22Rv1 (cell line): ENCODE data around the gene COL6A3.

Experiments
- H3K27ac ChIP-seq: fragments of 450-650 bp; 2 replicates; pipeline ENCODE4 v1.5.1; 2017
- CTCF ChIP-seq: fragments of 450-650 bp; IDR thresholded peaks from 2 replicates; pipeline ENCODE4 v1.5.1; 2017; ENCODE audit warnings: mild to moderate bottlenecking
- ZFX ChIP-seq: fragments of 450-650 bp; IDR thresholded peaks from 2 replicates; pipeline ENCODE4 v1.6.1; 2017; ENCODE audit warnings: antibody characterized with exemption, borderline replicate concordance

COL6A3 gene

GRCh38 chr2:237323656-237324055 lies 90.3 kb downstream of the COL6A3 start:
- no peak overlapping the region for H3K27ac ChIP-seq

GRCh38 chr2:237322564-237322963 lies 91.4 kb downstream of the COL6A3 start:
- TF ChIP-seq CTCF = peak; percentile 21; the same call in 1 of the 2 replicates
- TF ChIP-seq ZFX = no peak
- H3K27ac ChIP-seq = no peak overlapping the region

More at GRCh38 chr2:237323656-237324055, 90.3 kb downstream of the COL6A3 start:
- TF ChIP-seq CTCF (no peak), ZFX (no peak)

DNA sequence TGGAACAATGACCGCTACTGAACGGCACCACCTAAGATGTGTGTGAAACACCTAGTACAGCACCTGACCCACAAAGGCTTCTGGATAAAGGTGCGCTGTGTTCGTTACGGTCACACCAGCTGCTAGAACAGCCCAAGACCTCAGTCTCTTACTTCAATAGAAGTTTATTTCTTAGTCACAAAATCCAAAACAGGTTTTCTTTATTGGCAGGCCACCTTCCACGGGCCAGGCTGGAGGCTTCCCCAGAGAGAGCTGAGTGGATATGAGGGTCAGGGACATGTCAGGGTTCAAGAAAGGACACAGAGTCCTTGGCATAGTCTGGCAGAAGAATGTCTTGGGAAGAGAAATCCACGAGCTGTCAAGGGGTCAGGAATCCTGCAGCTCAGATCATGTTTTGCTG lies 92.2 kb downstream of the COL6A3 start:
- H3K27ac ChIP-seq = no peak overlapping the region
- no peak for TF ChIP-seq CTCF
- no peak for TF ChIP-seq ZFX

- H3K27ac ChIP-seq = no peak overlapping the region
- TF ChIP-seq ZFX (no peak), CTCF (no peak)
These were observed 93.0 kb downstream of the COL6A3 start for GRCh38 chr2:237320801-237321560.

- TF ChIP-seq CTCF = no peak
- TF ChIP-seq ZFX = no peak
- no peak overlapping the region for H3K27ac ChIP-seq
These were observed 94.1 kb downstream of the COL6A3 start for GRCh38 chr2:237319887-237320286.

DNA sequence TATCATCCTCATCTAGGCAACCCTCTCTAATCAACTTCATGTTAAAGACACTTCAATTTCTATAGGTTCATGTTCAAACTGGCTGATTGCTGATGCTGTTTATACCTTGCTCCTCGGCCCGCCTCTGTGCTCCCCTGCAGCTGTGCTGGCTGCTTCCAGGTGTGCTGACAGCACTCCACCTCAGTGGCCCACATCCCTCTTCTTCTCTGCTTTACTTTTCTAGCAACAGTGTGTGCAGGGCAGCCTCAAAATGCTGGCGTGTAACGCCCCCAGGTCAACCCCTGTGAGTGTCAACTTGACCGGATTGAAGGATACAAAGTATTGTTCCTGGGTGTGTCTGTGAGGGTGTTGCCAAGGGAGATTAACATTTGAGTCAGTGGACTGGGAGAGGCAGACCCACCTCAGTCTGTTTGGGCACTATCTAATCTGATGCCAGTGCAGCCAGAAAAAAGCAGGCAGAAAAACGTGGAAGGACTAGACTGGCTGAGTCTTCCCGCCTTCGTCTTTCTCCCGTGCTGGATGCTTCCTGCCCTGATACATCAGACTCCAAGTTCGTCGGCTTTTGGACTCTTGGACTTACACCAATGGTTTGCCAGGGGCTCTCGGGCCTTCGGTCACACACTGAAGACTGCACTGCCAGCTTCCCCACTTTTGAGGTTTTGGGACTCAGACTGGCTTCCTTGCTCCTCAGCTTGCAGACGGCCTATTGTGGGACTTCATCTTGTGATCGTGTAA lies 94.7 kb downstream of the COL6A3 start:
- TF ChIP-seq ZFX (no peak), CTCF (no peak)

GRCh38 chr2:237316339-237316738 lies 97.6 kb downstream of the COL6A3 start:
- no peak for TF ChIP-seq ZFX
- TF ChIP-seq CTCF = no peak
- no peak overlapping the region for H3K27ac ChIP-seq

More for the DNA sequence above, 94.7 kb downstream of the COL6A3 start:
- H3K27ac ChIP-seq = no peak overlapping the region
